HG03457 (cell line): ENCODE data around the gene QKI.

Experiments
- ATAC-seq: cut with Tn5 transposase; IDR thresholded peaks from one replicate; pipeline ENCODE4 v1.9.1; 2021; ENCODE audit warnings: moderate number of reproducible peaks; ENCODE audit not compliant: unreplicated experiment

QKI gene

DNA sequence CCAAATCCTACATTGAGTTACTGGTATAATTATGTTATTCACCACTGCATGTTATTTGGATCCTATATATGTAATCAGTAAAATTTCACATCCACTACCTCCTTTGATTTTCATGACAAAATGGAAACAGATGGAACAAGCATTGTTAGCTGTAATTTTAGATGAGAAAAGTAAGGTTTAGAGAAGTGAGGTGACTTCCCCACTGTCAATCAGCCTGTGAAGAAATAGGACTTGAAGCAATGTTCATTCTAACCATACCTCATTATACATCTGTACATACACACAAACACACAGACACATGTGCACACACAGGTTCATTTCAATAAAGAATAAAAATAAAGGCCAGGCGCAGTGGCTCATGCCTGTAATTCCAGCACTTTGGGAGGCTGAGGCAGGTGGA lies 23.7 kb upstream of the QKI start:
- no peak for ATAC-seq

DNA sequence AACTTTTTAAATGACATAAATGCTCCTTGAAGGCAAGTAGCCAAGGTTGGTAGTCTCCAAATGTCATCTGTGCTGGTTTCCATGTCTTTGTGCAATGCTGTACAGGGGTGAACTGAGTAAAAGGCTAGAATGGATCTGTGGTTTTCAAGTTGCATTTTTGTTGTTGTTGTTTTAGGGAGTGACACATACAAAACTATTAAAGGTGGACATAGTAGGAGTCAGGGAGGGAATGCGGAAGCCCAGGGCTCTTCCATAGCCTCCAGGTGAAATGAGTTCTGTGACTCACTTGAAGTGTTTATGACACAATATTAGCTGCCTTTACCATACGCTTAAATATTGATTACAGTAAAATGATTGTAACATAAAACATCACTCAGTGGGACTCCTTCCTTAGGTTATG lies 22.5 kb upstream of the QKI start:
- no peak for ATAC-seq

GRCh38 chr6:163392533-163392932 lies 22.0 kb upstream of the QKI start:
- ATAC-seq, result no peak

DNA sequence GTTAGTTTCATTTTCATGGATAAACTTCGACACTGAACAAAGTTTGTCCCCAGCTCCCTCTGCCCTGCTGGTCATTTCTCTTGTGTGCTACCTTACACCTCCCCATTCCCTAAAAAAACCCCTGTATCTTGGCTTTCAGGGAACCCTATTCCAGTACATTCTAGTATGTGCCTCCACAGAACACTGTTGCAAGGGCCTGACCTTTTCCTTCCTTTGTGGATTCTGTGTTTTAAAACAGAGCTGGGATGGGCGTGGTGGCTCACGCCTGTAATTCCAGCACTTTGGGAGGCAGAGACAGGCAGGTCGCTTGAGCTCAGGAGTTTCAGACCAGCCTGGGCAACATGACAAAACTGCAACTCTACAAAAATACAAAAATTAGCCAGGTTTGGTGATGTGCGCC lies 20.6 kb upstream of the QKI start:
- ATAC-seq, result no peak

DNA sequence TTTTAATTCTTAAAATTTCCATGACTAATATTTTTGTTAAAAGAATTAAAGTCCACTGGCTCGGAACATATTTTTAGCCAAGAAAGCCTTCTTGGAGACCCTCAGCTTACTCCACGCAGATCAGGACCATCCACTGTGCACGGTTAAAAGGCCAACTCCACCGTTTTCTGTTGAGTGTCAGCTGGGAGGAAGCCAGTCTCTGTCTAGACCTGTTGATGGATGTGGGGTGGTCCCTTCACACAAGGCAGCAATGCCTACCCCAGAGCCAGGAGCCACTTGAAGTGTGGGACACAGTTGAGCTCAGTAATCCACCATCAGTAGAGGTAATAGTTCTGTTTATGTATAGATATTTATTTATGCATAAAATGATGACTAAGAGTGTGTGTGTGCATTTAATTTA lies 19.9 kb upstream of the QKI start:
- ATAC-seq, result no peak

DNA sequence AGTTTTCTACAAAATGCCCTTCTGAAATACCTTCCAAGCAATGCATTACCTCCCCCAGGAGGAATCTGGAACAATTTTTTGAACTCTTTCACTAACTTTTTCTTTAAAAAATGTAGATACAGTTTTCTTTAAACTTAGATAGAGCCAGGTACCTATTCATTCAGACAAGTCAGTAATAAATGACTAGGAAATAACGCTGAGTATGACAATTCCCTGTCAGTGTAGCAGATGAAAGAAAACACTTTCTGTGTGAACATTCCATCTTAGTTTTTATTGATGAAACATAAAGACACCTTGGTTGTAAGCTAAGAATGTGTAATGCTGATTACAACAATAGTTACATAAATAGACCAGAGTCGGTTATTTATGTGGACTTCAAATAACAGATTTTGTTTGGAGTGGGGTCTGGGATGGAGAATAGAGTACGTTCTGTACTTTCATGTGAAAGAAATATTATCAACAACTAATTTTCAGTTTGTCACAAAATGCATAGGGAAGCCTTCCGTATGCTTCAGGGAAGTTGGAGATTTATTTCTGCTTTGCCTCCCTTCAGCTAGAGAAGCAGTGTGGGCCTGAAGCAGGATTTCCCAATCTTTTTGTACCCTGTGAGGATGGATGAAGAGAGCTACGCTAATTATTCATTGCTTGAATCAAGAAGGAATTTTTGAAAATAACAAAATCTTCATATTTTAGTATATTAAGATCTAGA lies 19.2 kb upstream of the QKI start:
- ATAC-seq, result no peak

GRCh38 chr6:163395831-163396185 lies 18.7 kb upstream of the QKI start:
- ATAC-seq, result no peak

- no peak for ATAC-seq
Measured at GRCh38 chr6:163397326-163397725, 17.2 kb upstream of the QKI start.

GRCh38 chr6:163398115-163398514 lies 16.4 kb upstream of the QKI start:
- ATAC-seq, result no peak

GRCh38 chr6:163398815-163399214 lies 15.7 kb upstream of the QKI start:
- no peak for ATAC-seq

GRCh38 chr6:163400509-163400908 lies 14.0 kb upstream of the QKI start:
- ATAC-seq, result no peak

GRCh38 chr6:163401039-163401885 lies 13.3 kb upstream of the QKI start:
- ATAC-seq, result no peak

GRCh38 chr6:163402616-163403015 lies 11.9 kb upstream of the QKI start:
- no peak for ATAC-seq

GRCh38 chr6:163404825-163405265 lies 9.7 kb upstream of the QKI start:
- no peak for ATAC-seq

DNA sequence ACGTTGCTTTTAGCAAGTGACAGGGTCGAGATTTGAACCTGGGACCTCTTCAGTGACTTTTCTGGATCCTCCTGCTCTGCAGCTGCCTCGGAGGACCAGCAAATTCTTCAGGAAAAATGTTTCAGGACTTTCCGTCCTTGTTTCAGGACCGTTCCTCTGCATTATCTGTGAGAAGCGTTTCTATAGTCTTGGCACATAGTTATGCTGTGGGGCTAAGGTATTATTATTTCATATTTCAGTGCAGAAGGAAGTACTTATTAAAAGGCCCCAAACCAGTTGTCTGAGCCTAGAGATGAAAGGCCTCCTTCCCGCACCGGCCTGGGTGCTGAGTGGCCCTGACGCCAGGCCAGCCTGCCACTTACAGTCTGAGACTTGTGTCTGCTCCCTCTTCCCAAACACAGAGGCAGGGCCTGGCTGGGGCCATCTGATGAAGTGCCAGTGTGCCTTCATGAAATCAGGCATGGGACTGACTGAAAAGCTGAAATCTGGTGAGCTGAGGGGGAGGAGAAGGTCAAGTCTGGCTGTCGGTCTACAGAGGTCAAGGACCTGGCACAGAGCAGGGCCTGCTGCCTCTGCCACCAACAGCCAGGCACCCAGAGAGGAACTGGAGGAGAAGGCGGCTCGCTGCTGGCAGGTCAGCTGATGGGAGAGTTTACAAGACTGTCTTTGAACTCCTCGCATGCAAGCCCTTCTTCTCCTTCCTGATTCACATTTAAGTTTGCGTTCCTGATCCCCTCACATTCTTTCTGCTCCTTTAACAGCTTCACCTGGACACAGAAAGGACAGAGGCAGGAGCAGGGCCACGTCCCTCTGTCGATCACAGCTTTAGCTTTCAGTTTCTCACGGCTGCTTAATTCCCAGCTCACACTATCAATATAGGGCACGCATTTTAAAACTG lies 8.9 kb upstream of the QKI start:
- peak; percentile 77 for ATAC-seq

DNA sequence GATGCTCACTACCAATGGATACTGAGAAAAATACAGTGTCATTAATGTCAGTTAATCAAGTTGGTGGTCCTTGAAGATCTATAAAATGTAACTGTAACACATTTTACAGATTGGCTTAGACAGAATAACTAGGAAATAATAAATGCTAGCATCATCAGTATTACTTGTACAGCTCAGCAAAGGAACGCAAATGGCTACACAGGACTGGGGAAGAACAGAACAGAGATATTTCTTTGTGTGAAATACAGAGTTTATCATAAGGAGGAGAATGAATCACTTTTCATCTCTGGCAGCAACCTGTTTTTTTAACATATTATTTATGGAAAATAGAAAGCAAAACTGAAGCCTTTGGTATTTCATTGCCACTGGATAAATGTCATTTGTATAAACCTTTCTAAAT lies 8.2 kb upstream of the QKI start:
- ATAC-seq, result peak; percentile 21

GRCh38 chr6:163406830-163407229 lies 7.7 kb upstream of the QKI start:
- ATAC-seq, result no peak

DNA sequence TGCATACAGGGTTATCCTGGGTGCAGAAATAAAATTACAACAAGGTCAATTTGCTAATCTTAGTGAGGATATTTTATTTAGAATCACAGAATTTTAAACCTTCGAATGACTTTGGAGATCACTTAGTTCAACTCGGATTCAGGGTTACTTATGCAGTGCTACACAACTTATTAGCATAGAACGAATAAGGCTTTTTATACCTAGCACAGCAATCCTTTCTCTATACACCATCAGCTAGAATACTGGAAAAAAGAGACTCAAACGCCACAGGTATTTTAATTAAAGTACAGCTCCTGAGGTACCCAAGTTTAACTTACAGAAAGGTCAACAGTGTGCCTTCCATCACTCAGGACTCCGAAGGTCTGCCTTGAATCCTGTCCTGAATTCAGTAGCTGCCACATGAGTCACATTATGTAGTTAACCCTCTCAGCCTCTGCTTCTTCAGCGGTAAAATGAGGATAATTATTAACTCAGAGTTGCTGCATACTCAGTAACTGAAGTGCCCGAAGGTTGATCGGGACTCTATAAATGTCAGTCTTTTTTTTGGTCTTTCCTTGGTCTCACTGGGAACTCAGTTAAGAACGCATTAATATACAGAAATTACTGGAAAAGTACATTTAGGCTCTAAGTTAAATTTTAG lies 6.0 kb upstream of the QKI start:
- no peak for ATAC-seq

- no peak for ATAC-seq
Measured at GRCh38 chr6:163409712-163410111, 4.8 kb upstream of the QKI start.

- no peak for ATAC-seq
Measured at GRCh38 chr6:163412341-163412740, 2.2 kb upstream of the QKI start.

- ATAC-seq, result no peak
Measured at GRCh38 chr6:163412801-163413344, 1.6 kb upstream of the QKI start.
